H9 (cell line): ENCODE results near the gene CTSH. TPM values are rescaled to one million over a fixed set of nuclear protein-coding genes. Genes with fewer than 3 reads are reported as not detected.

Source experiments
- DNase-seq: peaks from one replicate; pipeline ENCODE4 v3.0.0-alpha.2; 2017
- H2AFZ ChIP-seq: one replicate; pipeline ENCODE4 v1.6.1; 2013; ENCODE audit warnings: mild to moderate bottlenecking, low read length, control low read depth, moderate library complexity
- H2AK5ac ChIP-seq: 2 replicates; pipeline ENCODE4 v1.6.1; 2013; ENCODE audit warnings: low read length, control low read depth, mixed read lengths; ENCODE audit not compliant: insufficient read length
- H2BK120ac ChIP-seq: one replicate; pipeline ENCODE4 v1.6.1; 2013; ENCODE audit warnings: low read depth, mild to moderate bottlenecking, low read length, control low read depth, inconsistent platforms; ENCODE audit not compliant: poor library complexity, severe bottlenecking
- H2BK12ac ChIP-seq: 2 replicates; pipeline ENCODE4 v1.6.1; 2013; ENCODE audit warnings: low read length, control low read depth, mixed read lengths, low read depth; ENCODE audit not compliant: insufficient read length
- H2BK15ac ChIP-seq: 2 replicates; pipeline ENCODE4 v1.6.1; 2013; ENCODE audit warnings: low read depth, low read length, control low read depth
- H2BK20ac ChIP-seq: one replicate; pipeline ENCODE4 v1.6.1; 2013; ENCODE audit warnings: low read depth, mild to moderate bottlenecking, low read length, control low read depth, inconsistent platforms; ENCODE audit not compliant: poor library complexity, severe bottlenecking
- H2BK5ac ChIP-seq: 2 replicates; pipeline ENCODE4 v1.6.1; 2013; ENCODE audit warnings: low read length, control low read depth, mixed read lengths; ENCODE audit not compliant: insufficient read length
- H3K14ac ChIP-seq: 2 replicates; pipeline ENCODE4 v1.6.1; 2013; ENCODE audit warnings: low read length, control low read depth; ENCODE audit not compliant: insufficient read depth
- H3K18ac ChIP-seq: 2 replicates; pipeline ENCODE4 v1.6.1; 2013; ENCODE audit warnings: low read depth, mild to moderate bottlenecking, mixed read lengths, low read length, control low read depth; ENCODE audit not compliant: insufficient read length
- H3K23ac ChIP-seq: 2 replicates; pipeline ENCODE4 v1.6.1; 2013; ENCODE audit warnings: low read length, control low read depth, mixed read lengths, low read depth; ENCODE audit not compliant: insufficient read length
- H3K23me2 ChIP-seq: 2 replicates; pipeline ENCODE4 v1.6.1; 2013; ENCODE audit warnings: low read depth, mild to moderate bottlenecking, mixed read lengths, low read length, control low read depth; ENCODE audit not compliant: insufficient read length, poor library complexity, severe bottlenecking
- H3K27ac ChIP-seq: 2 replicates; pipeline ENCODE4 v1.5.1; 2013; ENCODE audit warnings: low read length, control low read depth, mixed read lengths, low read depth; ENCODE audit not compliant: insufficient read length
- H3K27me3 ChIP-seq: 2 replicates; pipeline ENCODE4 v1.6.1; 2013; ENCODE audit warnings: low read length, control low read depth, inconsistent platforms; ENCODE audit not compliant: insufficient read depth
- H3K4ac ChIP-seq: 2 replicates; pipeline ENCODE4 v1.6.1; 2013; ENCODE audit warnings: low read depth, mild to moderate bottlenecking, control low read depth, inconsistent platforms, low read length, moderate library complexity
- H3K4me1 ChIP-seq: 2 replicates; pipeline ENCODE4 v1.6.1; 2013; ENCODE audit warnings: low read length, control low read depth, inconsistent platforms; ENCODE audit not compliant: insufficient read depth
- H3K4me2 ChIP-seq: 2 replicates; pipeline ENCODE4 v1.6.1; 2013; ENCODE audit warnings: low read length, control low read depth, mixed read lengths; ENCODE audit not compliant: insufficient read length, insufficient read depth
- H3K56ac ChIP-seq: 2 replicates; pipeline ENCODE4 v1.6.1; 2013; ENCODE audit warnings: low read depth, mild to moderate bottlenecking, mixed read lengths, low read length, control low read depth; ENCODE audit not compliant: insufficient read length
- H3K79me1 ChIP-seq: 2 replicates; pipeline ENCODE4 v1.6.1; 2013; ENCODE audit warnings: low read depth, mild to moderate bottlenecking, moderate library complexity, low read length, control low read depth, inconsistent platforms; ENCODE audit not compliant: insufficient read depth, poor library complexity, severe bottlenecking
- H3K79me2 ChIP-seq: 2 replicates; pipeline ENCODE4 v1.6.1; 2013; ENCODE audit warnings: low read length, control low read depth, inconsistent platforms; ENCODE audit not compliant: insufficient read depth
- H3K9ac ChIP-seq: 2 replicates; pipeline ENCODE4 v1.6.1; 2013; ENCODE audit warnings: low read length, control low read depth, mixed read lengths; ENCODE audit not compliant: insufficient read length; ENCODE audit errors: extremely low read depth
- H3K9me3 ChIP-seq: one replicate; pipeline ENCODE4 v1.6.1; 2013; ENCODE audit warnings: low read depth, low read length, inconsistent platforms; ENCODE audit not compliant: control insufficient read depth
- H3T11ph ChIP-seq: one replicate; pipeline ENCODE4 v1.6.1; 2013; ENCODE audit warnings: mild to moderate bottlenecking, low read length, control low read depth, inconsistent platforms
- H4K20me1 ChIP-seq: one replicate; pipeline ENCODE4 v1.6.1; 2013; ENCODE audit not compliant: control insufficient read depth, insufficient read length, insufficient read depth
- H4K5ac ChIP-seq: 2 replicates; pipeline ENCODE4 v1.6.1; 2013; ENCODE audit warnings: low read depth, mild to moderate bottlenecking, mixed read lengths, low read length, control low read depth; ENCODE audit not compliant: insufficient read length
- H4K8ac ChIP-seq: replicated peaks from 2 replicates; pipeline ENCODE4 v1.6.1; 2013; ENCODE audit warnings: low read length, control low read depth, mixed read lengths, low read depth; ENCODE audit not compliant: insufficient read length
- H4K91ac ChIP-seq: 2 replicates; pipeline ENCODE4 v1.6.1; 2013; ENCODE audit warnings: low read depth, mild to moderate bottlenecking, moderate library complexity, mixed read lengths, low read length, control low read depth; ENCODE audit not compliant: insufficient read length
- H3K27ac Mint-ChIP-seq, 3 experiments: 2 replicates in 2 of 3; 3 replicates in 1 of 3; pipeline ENCODE4 v1.8.0; 2020 to 2021; ENCODE audit warnings: mixed read lengths in 3 of 3, mild to moderate bottlenecking in 1 of 3, moderate library complexity in 1 of 3
- H3K27me3 Mint-ChIP-seq: 2 replicates; pipeline ENCODE4 v1.8.0; 2021; ENCODE audit warnings: low read depth, mild to moderate bottlenecking, moderate library complexity, mixed read lengths
- H3K36me3 Mint-ChIP-seq, 3 experiments: 2 replicates in 2 of 3; 3 replicates in 1 of 3; pipeline ENCODE4 v1.8.0; 2020 to 2021; ENCODE audit warnings: low read depth in 3 of 3, mixed read lengths in 3 of 3; ENCODE audit not compliant: insufficient read depth in 1 of 3
- H3K4me1 Mint-ChIP-seq, 2 experiments: 2 replicates each; pipeline ENCODE4 v1.8.0; 2020; ENCODE audit warnings: mixed read lengths in 2 of 2
- H3K4me3 Mint-ChIP-seq, 2 experiments: 2 replicates in 1 of 2; 3 replicates in 1 of 2; pipeline ENCODE4 v1.8.0; 2020 to 2021; ENCODE audit warnings: mild to moderate bottlenecking in 2 of 2, mixed read lengths in 2 of 2, moderate library complexity in 1 of 2
- H3K9me3 Mint-ChIP-seq, 2 experiments: 2 replicates in 1 of 2; 3 replicates in 1 of 2; pipeline ENCODE4 v1.8.0; 2020; ENCODE audit warnings: mild to moderate bottlenecking in 2 of 2, mixed read lengths in 2 of 2, moderate library complexity in 1 of 2
- WGBS: extraction: QIAGEN DNeasy Blood & Tissue Kit; methylation state at CpG from one replicate; pipeline ENCODE4 v1.1.7; 2013; ENCODE audit warnings: missing lambda C conversion rate, low lambda C conversion rate, mixed read lengths; ENCODE audit not compliant: insufficient read length; ENCODE audit errors: extremely low coverage; 5-methylcytosine and 5-hydroxymethylcytosine counted together
- total RNA-seq: library from RNA; stranded (reverse); gene quantifications from 2 replicates; pipeline ENCODE4 v1.2.1, GENCODE V29; 2021
- TF ChIP-seq, protein P1 (sequence below): fragments of 200-600 bp; sonication (generic); conservative IDR thresholded peaks from 3 replicates; pipeline ENCODE4 v1.8.0; 2021; ENCODE audit warnings: antibody characterized with exemption, mild to moderate bottlenecking

CTSH gene
- total RNA-seq, 1 experiment from 2014 or later, result 15.5 TPM

DNA sequence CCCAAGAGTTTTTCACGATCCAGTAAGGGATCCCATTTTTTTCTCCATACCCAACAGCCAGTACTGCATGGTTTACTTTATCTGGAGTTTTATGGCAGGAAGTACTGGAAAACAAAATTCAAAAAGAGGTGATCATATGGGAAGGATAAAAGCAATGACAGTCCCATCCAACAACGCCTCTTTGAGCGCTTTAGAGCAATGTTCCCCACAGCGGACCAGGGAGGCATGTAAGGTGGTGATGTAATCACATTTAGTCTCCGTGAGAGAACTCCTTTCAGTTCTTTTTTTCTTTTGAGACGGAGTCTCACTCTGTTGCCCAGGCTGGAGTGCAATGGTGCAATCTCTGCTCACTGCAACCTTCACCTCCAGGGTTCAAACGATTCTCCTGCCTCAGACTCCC, 21.8 kb downstream of the CTSH start:
- H3K14ac ChIP-seq, result no peak overlapping the region
- Mint-ChIP-seq H3K4me1 (no peaks in the 10 kb centered on the region), H3K9me3 (no peaks in the 10 kb centered on the region), H3K36me3 (peaks cover 15 to 40% (median 28%) of the 10 kb centered on the region in 3 experiments), H3K27me3 (no peaks in the 10 kb centered on the region), H3K4me3 (no peak overlapping the region), H3K27ac (no peak overlapping the region)
- no peak overlapping the region for H3K4me2 ChIP-seq
- H3K23me2 ChIP-seq, result no peaks in the 10 kb centered on the region
- no CpG with 5 or more reads among the region's 7 CpGs for WGBS
- no peak overlapping the region for H3K23ac ChIP-seq
- H3K18ac ChIP-seq, result no peak overlapping the region
- no peak overlapping the region for H2BK12ac ChIP-seq
- no peak overlapping the region for H3T11ph ChIP-seq
- no peak overlapping the region for H2BK20ac ChIP-seq
- H3K27me3 ChIP-seq, result no peaks in the 10 kb centered on the region
- H2BK120ac ChIP-seq, result no peak overlapping the region
- TF ChIP-seq, protein P1, sequence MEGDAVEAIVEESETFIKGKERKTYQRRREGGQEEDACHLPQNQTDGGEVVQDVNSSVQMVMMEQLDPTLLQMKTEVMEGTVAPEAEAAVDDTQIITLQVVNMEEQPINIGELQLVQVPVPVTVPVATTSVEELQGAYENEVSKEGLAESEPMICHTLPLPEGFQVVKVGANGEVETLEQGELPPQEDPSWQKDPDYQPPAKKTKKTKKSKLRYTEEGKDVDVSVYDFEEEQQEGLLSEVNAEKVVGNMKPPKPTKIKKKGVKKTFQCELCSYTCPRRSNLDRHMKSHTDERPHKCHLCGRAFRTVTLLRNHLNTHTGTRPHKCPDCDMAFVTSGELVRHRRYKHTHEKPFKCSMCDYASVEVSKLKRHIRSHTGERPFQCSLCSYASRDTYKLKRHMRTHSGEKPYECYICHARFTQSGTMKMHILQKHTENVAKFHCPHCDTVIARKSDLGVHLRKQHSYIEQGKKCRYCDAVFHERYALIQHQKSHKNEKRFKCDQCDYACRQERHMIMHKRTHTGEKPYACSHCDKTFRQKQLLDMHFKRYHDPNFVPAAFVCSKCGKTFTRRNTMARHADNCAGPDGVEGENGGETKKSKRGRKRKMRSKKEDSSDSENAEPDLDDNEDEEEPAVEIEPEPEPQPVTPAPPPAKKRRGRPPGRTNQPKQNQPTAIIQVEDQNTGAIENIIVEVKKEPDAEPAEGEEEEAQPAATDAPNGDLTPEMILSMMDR, result no peak
- no peak overlapping the region for H2BK5ac ChIP-seq
- no peak overlapping the region for H3K4ac ChIP-seq
- no peak overlapping the region for H4K8ac ChIP-seq
- H2AK5ac ChIP-seq, result no peak overlapping the region
- no peak overlapping the region for H2AFZ ChIP-seq
- H4K5ac ChIP-seq, result no peak overlapping the region
- H4K91ac ChIP-seq, result no peak overlapping the region
- H3K56ac ChIP-seq, result no peak overlapping the region
- H3K9ac ChIP-seq, result no peak overlapping the region
- no peaks in the 10 kb centered on the region for H3K79me1 ChIP-seq
- DNase-seq, result no peak
- H3K79me2 ChIP-seq, result no peaks in the 10 kb centered on the region
- H3K9me3 ChIP-seq, result no peaks in the 10 kb centered on the region
- no peaks in the 10 kb centered on the region for H4K20me1 ChIP-seq
- H2BK15ac ChIP-seq, result no peak overlapping the region
- H3K27ac ChIP-seq, result no peak overlapping the region
- no peaks in the 10 kb centered on the region for H3K4me1 ChIP-seq
